K562 (cell line): ENCODE results near the gene FCRL4. TPM values are rescaled to one million over a fixed set of nuclear protein-coding genes. Genes with fewer than 3 reads are reported as not detected.

Experiments
- EHMT2 ChIP-seq: fragments of 450-650 bp; IDR thresholded peaks from 2 replicates; pipeline ENCODE4 v1.6.1; 2018; ENCODE audit warnings: antibody characterized with exemption
- ELF1 ChIP-seq: fragments of 200-800 bp; sonication (Bioruptor generic); IDR thresholded peaks from 2 replicates; pipeline ENCODE4 v1.6.1; 2016; ENCODE audit warnings: missing genetic modification characterization, missing compliant biosample characterization
- HNRNPLL ChIP-seq: fragments of 200-400 bp; formaldehyde crosslinking; IDR thresholded peaks from 2 replicates; pipeline ENCODE4 v1.6.1; 2017; ENCODE audit warnings: low read length, low read depth, mild to moderate bottlenecking; ENCODE audit not compliant: poor library complexity, severe bottlenecking
- PHTF2 ChIP-seq: fragments of 250-450 bp; sonication (Bioruptor Pico); IDR thresholded peaks from 2 replicates; pipeline ENCODE4 v1.5.0; 2021; ENCODE audit warnings: mild to moderate bottlenecking
- REST ChIP-seq, 2 experiments: fragments of 450-650 bp; formaldehyde crosslinking in 1 of 2; IDR thresholded peaks; 2 replicates each; pipeline versions ENCODE4 v1.4.0 to v1.6.1; 2014 to 2020; ENCODE audit warnings: mild to moderate bottlenecking in 2 of 2, borderline replicate concordance in 1 of 2, low read depth in 1 of 2
- TAF7 ChIP-seq: fragments of 450-650 bp; IDR thresholded peaks from 2 replicates; pipeline ENCODE4 v1.6.1; 2016; ENCODE audit warnings: missing genetic modification characterization, missing compliant biosample characterization
- TRIM28 ChIP-seq: fragments of 450-650 bp; IDR thresholded peaks from 2 replicates; pipeline ENCODE4 v1.6.1; 2017
- XRCC3 ChIP-seq: fragments of 450-650 bp; IDR thresholded peaks from 2 replicates; pipeline ENCODE4 v1.6.1; 2017; ENCODE audit warnings: mild to moderate bottlenecking, moderate library complexity
- polyA plus RNA-seq, 8 experiments: library from polyadenylated mRNA; depleted of rRNA in 4 of 8; stranded (reverse) in 5 of 8; unstranded in 3 of 8; fragments of >200 nt; fragmentation: Nextera tagmentation in 2 of 8; fragmentation: Illumina TruSeq in 1 of 8; extraction: Ambion mirVana in 2 of 8; extraction: Trizol in 1 of 8; gene quantifications; 2 replicates each; pipeline versions ENCODE4 v1.2.1 to v1.2.3, GENCODE V29; 2011 to 2014; ENCODE audit warnings: inconsistent platforms in 1 of 8, missing spikeins in 1 of 8
- total RNA-seq, 7 experiments: library from RNA; depleted of rRNA in 6 of 7; stranded (reverse); fragments of >200 nt in 6 of 7; fragmentation: Illumina TruSeq in 2 of 7; extraction: Trizol in 2 of 7; gene quantifications; 2 replicates each; pipeline versions ENCODE4 v1.2.1 to v1.2.3, GENCODE V29; 2011 to 2021; ENCODE audit warnings: low replicate concordance in 1 of 7
- TF ChIP-seq, protein P1 (sequence below), 3 experiments: fragments of 200-800 bp in 1 of 3; sonication (Bioruptor generic) in 1 of 3; sonication (generic) in 1 of 3; formaldehyde crosslinking in 1 of 3; IDR thresholded peaks; 2 replicates each; pipeline versions ENCODE4 v1.6.1 to v1.8.0; 2016 to 2022; ENCODE audit warnings: mild to moderate bottlenecking in 2 of 3, missing compliant biosample characterization in 2 of 3, missing genetic modification characterization in 2 of 3, missing genetic modification reagents in 1 of 3
- TF ChIP-seq, protein P2 (sequence below), 2 experiments: fragments of 450-650 bp; IDR thresholded peaks; 2 replicates each; pipeline ENCODE4 v1.6.1; 2016; ENCODE audit warnings: mild to moderate bottlenecking in 2 of 2, borderline replicate concordance in 1 of 2, low read depth in 1 of 2, moderate library complexity in 1 of 2

FCRL4 gene
- total and polyA plus RNA-seq, 9 of the 15 experiments (the other 6 are each of a cell fraction or from before 2014, with no cell fraction given): not detected

DNA sequence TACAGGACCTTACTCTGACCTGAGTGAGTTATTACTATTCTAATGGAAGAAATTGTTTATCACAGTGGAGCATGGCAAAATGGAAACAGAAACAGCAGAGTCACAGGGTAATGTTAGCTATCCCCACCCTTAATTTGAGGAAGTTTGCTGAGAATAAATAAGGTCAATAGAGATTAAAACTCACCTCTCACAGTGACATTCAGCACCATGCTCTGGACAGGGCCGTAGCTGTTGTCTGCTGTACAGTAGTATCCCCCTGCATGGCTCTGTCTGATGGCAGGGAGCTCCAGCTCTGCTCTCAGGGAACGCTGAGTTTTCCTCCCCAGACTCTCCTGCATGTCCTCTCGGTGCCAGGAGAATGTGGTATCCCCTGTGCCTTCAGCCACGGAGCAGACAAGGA is 11.9 kb downstream of the FCRL4 start (continued):
- TF ChIP-seq REST (IDR thresholded peaks at IDR 0.05; ENCODE audit: borderline replicate concordance): peak; percentile 78
- no peak for TF ChIP-seq REST (CRISPR knock-in tag; IDR thresholded peaks at IDR 0.05; ENCODE audit: low read depth)
- no peak for TF ChIP-seq XRCC3
- TF ChIP-seq TAF7 (tag): no peak
- TF ChIP-seq ELF1: no peak
- no peak for TF ChIP-seq HNRNPLL
- no peak for TF ChIP-seq TRIM28
- TF ChIP-seq EHMT2: 0 out of 2 replicates have a peak, but pooled peaks have one; percentile 11
- TF ChIP-seq, protein P1, sequence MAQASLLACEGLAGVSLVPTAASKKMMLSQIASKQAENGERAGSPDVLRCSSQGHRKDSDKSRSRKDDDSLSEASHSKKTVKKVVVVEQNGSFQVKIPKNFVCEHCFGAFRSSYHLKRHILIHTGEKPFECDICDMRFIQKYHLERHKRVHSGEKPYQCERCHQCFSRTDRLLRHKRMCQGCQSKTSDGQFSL (CRISPR knock-in tag; IDR thresholded peaks at IDR 0.05): no peak
- TF ChIP-seq, protein P1 (tag; IDR thresholded peaks at IDR 0.05): no peak
- TF ChIP-seq PHTF2: no peak
- TF ChIP-seq, protein P2, sequence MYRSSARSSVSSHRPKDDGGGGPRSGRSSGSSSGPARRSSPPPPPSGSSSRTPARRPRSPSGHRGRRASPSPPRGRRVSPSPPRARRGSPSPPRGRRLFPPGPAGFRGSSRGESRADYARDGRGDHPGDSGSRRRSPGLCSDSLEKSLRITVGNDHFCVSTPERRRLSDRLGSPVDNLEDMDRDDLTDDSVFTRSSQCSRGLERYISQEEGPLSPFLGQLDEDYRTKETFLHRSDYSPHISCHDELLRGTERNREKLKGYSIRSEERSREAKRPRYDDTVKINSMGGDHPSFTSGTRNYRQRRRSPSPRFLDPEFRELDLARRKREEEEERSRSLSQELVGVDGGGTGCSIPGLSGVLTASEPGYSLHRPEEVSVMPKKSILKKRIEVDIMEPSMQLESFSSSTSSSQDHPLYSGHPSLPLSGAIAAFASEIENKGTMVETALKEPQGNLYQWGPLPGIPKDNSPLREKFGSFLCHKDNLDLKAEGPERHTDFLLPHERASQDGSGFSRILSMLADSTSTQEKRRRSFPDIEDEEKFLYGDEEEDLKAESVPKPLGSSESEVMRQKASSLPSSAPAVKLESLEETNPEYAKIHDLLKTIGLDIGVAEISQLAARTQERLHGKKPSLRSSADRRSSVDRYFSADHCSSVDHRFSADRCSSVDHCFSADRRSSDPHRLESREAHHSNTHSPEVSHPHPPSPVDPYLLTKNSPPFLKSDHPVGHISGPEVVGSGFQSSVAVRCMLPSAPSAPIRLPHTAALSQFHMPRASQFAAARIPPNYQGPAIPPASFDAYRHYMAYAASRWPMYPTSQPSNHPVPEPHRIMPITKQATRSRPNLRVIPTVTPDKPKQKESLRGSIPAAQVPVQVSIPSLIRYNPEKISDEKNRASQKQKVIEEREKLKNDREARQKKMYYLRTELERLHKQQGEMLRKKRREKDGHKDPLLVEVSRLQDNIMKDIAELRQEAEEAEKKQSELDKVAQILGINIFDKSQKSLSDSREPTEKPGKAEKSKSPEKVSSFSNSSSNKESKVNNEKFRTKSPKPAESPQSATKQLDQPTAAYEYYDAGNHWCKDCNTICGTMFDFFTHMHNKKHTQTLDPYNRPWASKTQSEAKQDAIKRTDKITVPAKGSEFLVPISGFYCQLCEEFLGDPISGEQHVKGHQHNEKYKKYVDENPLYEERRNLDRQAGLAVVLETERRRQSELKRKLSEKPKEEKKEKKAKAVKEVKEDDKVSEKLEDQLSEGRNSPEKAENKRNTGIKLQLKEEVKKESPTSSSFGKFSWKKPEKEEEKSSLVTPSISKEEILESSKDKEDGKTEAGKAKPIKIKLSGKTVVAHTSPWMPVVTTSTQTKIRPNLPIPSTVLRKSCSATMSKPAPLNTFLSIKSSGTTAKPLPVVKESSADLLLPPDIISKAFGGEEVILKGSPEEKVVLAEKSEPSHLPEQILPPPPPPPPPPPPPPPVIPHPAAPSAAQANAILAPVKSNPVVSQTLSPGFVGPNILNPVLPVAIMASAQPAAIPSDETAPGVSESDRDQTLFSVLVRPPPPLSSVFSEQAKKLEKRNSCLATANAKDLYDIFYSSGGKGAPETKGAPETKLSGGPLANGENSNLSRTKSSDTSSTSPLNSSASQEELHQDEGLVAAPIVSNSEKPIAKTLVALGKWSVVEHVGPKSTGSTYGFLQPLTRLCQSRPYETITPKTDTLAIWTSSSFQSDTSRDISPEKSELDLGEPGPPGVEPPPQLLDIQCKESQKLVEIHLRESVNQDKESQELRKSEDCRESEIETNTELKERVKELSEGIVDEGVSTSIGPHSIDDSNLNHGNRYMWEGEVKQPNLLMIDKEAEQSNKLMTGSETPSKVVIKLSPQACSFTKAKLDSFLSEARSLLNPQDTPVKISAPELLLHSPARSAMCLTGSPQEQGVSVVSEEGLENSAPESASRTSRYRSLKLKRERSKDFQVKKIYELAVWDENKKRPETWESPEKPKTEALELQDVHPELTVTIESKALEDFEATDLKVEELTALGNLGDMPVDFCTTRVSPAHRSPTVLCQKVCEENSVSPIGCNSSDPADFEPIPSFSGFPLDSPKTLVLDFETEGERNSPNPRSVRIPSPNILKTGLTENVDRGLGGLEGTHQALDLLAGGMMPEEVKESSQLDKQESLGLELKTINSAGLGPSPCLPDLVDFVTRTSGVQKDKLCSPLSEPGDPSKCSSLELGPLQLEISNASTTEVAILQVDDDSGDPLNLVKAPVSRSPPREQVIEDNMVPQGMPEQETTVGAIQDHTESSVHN (IDR thresholded peaks at IDR 0.05; ENCODE audit: borderline replicate concordance in 1 of 2, low read depth in 1 of 2): no peak
